Liver (tissue), 3 donors: ENCODE data around the gene PTPRN2.
"Not testable (repeated sequence)": the region's sequence is repeated elsewhere in the genome, so short reads cannot be mapped to it uniquely, and the experiment has no call there.

ENCODE experiments used
- EGR1 ChIP-seq, 2 donors: IDR thresholded peaks; 2 replicates each; pipeline ENCODE4 v1.6.1; 2016 to 2018; ENCODE audit warnings: antibody characterized with exemption in 2 of 2, low read depth in 2 of 2
- FOXA1 ChIP-seq: IDR thresholded peaks from 2 replicates; pipeline ENCODE4 v1.6.1; 2016; ENCODE audit warnings: antibody characterized with exemption
- GABPA ChIP-seq, 2 donors: IDR thresholded peaks in 1 of 2; conservative IDR thresholded peaks in 1 of 2; 2 replicates each; pipeline ENCODE4 v1.6.1; 2016; ENCODE audit warnings: antibody characterized with exemption in 2 of 2, mild to moderate bottlenecking in 1 of 2, moderate library complexity in 1 of 2
- JUND ChIP-seq, 2 donors: IDR thresholded peaks; 2 replicates each; pipeline ENCODE4 v1.6.1; 2016; ENCODE audit warnings: antibody characterized with exemption in 2 of 2
- NR2F2 ChIP-seq: IDR thresholded peaks from 2 replicates; pipeline ENCODE4 v1.6.1; 2016; ENCODE audit warnings: antibody characterized with exemption
- RAD21 ChIP-seq, 2 donors: IDR thresholded peaks; 2 replicates each; pipeline ENCODE4 v1.6.1; 2016; ENCODE audit warnings: antibody characterized with exemption in 2 of 2, mild to moderate bottlenecking in 2 of 2
- RXRA ChIP-seq, 2 donors: IDR thresholded peaks; 2 replicates each; pipeline ENCODE4 v1.6.1; 2017 to 2018; ENCODE audit warnings: antibody characterized with exemption in 2 of 2, mild to moderate bottlenecking in 1 of 2
- YY1 ChIP-seq: IDR thresholded peaks from 2 replicates; pipeline ENCODE4 v1.6.1; 2016; ENCODE audit warnings: antibody characterized with exemption, mild to moderate bottlenecking
- TF ChIP-seq, protein P1 (sequence below): fragments of 150-350 bp; IDR thresholded peaks from 2 replicates; pipeline ENCODE4 v1.5.1; 2017; ENCODE audit warnings: improper control_type of control experiment, low read depth, low read length; ENCODE audit not compliant: missing input control
- TF ChIP-seq, protein P2 (sequence below): IDR thresholded peaks from 2 replicates; pipeline ENCODE4 v1.6.1; 2016; ENCODE audit warnings: antibody characterized with exemption
- TF ChIP-seq, protein P3 (sequence below): IDR thresholded peaks from 2 replicates; pipeline ENCODE4 v1.6.1; 2016; ENCODE audit warnings: antibody characterized with exemption
- TF ChIP-seq, protein P4 (sequence below): IDR thresholded peaks from 2 replicates; pipeline ENCODE4 v1.6.1; 2016; ENCODE audit warnings: antibody characterized with exemption, mild to moderate bottlenecking
- donor health status: healthy.
- donor health status: healthy.

DNA sequence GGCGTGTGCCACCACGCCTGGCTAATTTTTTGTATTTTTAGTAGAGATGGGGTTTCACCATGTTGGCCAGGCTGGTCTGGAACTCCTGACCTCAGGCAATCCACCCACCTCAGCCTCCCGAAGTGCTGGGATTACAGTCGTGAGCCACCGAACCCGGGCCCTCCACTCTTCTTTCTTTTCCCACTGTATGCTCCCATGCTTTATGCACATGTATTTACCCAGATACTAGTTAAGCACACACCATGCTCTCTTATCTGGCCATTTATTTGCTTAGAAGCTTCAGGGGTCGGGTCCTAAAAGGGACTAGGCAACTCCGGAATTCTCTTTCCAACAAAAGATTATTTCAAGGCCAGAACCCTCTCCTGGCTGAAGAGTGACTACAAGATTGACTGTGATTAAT is 38.7 kb upstream of the PTPRN2 start:
- TF ChIP-seq, protein P1, sequence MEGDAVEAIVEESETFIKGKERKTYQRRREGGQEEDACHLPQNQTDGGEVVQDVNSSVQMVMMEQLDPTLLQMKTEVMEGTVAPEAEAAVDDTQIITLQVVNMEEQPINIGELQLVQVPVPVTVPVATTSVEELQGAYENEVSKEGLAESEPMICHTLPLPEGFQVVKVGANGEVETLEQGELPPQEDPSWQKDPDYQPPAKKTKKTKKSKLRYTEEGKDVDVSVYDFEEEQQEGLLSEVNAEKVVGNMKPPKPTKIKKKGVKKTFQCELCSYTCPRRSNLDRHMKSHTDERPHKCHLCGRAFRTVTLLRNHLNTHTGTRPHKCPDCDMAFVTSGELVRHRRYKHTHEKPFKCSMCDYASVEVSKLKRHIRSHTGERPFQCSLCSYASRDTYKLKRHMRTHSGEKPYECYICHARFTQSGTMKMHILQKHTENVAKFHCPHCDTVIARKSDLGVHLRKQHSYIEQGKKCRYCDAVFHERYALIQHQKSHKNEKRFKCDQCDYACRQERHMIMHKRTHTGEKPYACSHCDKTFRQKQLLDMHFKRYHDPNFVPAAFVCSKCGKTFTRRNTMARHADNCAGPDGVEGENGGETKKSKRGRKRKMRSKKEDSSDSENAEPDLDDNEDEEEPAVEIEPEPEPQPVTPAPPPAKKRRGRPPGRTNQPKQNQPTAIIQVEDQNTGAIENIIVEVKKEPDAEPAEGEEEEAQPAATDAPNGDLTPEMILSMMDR = not testable (repeated sequence)
- TF ChIP-seq, protein P2, sequence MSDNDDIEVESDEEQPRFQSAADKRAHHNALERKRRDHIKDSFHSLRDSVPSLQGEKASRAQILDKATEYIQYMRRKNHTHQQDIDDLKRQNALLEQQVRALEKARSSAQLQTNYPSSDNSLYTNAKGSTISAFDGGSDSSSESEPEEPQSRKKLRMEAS = not testable (repeated sequence)
- not testable (repeated sequence) for TF ChIP-seq JUND (IDR thresholded peaks at IDR 0.05); YY1; FOXA1; GABPA (IDR thresholded peaks at IDR 0.05 in 1 of 2, conservative IDR thresholded peaks at IDR 0.05 in 1 of 2); RXRA (IDR thresholded peaks at IDR 0.05); EGR1 (IDR thresholded peaks at IDR 0.05; ENCODE audit: low read depth in 2 of 2); RAD21 (IDR thresholded peaks at IDR 0.05); NR2F2
- TF ChIP-seq, protein P3, sequence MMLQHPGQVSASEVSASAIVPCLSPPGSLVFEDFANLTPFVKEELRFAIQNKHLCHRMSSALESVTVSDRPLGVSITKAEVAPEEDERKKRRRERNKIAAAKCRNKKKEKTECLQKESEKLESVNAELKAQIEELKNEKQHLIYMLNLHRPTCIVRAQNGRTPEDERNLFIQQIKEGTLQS = not testable (repeated sequence)
- TF ChIP-seq, protein P4, sequence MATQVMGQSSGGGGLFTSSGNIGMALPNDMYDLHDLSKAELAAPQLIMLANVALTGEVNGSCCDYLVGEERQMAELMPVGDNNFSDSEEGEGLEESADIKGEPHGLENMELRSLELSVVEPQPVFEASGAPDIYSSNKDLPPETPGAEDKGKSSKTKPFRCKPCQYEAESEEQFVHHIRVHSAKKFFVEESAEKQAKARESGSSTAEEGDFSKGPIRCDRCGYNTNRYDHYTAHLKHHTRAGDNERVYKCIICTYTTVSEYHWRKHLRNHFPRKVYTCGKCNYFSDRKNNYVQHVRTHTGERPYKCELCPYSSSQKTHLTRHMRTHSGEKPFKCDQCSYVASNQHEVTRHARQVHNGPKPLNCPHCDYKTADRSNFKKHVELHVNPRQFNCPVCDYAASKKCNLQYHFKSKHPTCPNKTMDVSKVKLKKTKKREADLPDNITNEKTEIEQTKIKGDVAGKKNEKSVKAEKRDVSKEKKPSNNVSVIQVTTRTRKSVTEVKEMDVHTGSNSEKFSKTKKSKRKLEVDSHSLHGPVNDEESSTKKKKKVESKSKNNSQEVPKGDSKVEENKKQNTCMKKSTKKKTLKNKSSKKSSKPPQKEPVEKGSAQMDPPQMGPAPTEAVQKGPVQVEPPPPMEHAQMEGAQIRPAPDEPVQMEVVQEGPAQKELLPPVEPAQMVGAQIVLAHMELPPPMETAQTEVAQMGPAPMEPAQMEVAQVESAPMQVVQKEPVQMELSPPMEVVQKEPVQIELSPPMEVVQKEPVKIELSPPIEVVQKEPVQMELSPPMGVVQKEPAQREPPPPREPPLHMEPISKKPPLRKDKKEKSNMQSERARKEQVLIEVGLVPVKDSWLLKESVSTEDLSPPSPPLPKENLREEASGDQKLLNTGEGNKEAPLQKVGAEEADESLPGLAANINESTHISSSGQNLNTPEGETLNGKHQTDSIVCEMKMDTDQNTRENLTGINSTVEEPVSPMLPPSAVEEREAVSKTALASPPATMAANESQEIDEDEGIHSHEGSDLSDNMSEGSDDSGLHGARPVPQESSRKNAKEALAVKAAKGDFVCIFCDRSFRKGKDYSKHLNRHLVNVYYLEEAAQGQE = not testable (repeated sequence)
